HG02840 (cell line): ENCODE data around the gene DUSP8.
A peak's percentile ranks its signal among the peaks of the same experiment; 100 is the strongest.
"Not testable (repeated sequence)": the region's sequence is repeated elsewhere in the genome, so short reads cannot be mapped to it uniquely, and the experiment has no call there.

Experiments
- ATAC-seq: cut with Tn5 transposase; IDR thresholded peaks from one replicate; pipeline ENCODE4 v1.9.1; 2021; ENCODE audit warnings: mild to moderate bottlenecking, moderate library complexity, moderate number of reproducible peaks; ENCODE audit not compliant: unreplicated experiment, low FRiP score

DUSP8 gene

GRCh38 chr11:1572197-1573076 lies at the start of gene DUSP8:
TSS of gene DUSP8 (minus strand) at chr11:1572271. CDS start at chr11:1565826, 6,445 bp downstream.
- ATAC-seq: no peak

- no peak for ATAC-seq
Observed at GRCh38 chr11:1619449-1619848, 47.4 kb upstream of the DUSP8 start.

- ATAC-seq: no peak
Observed at GRCh38 chr11:1618231-1618630, 46.2 kb upstream of the DUSP8 start.

DNA sequence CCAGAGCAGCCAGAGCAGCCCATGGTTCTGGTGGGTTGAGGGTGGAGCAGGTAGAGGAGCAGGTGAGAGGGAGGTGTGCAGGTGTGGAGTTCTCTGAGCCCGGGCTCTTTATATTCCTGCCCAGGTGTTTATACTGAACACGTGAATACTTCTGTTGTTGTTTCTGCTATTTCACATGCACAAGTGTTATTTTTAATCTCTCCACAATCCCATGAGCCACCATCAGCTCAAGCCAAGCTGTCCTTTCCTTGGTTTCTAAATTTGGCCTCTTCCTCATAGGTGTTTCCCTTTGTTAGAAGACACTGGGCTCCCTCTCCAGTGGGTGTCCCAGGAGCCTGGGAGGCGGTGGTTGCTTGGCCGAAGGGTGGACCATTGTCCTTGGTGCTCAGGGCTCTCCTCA lies 36.3 kb upstream of the DUSP8 start, which contains the start of gene KRTAP5-3:
KRTAP5-3 (minus strand) TSS at position 101 of the 400 bp plus-strand sequence; CDS start at position 23, 78 bp downstream.
- ATAC-seq: no peak

- ATAC-seq: not testable (repeated sequence)
Observed at GRCh38 chr11:1607901-1608300, 35.8 kb upstream of the DUSP8 start.

DNA sequence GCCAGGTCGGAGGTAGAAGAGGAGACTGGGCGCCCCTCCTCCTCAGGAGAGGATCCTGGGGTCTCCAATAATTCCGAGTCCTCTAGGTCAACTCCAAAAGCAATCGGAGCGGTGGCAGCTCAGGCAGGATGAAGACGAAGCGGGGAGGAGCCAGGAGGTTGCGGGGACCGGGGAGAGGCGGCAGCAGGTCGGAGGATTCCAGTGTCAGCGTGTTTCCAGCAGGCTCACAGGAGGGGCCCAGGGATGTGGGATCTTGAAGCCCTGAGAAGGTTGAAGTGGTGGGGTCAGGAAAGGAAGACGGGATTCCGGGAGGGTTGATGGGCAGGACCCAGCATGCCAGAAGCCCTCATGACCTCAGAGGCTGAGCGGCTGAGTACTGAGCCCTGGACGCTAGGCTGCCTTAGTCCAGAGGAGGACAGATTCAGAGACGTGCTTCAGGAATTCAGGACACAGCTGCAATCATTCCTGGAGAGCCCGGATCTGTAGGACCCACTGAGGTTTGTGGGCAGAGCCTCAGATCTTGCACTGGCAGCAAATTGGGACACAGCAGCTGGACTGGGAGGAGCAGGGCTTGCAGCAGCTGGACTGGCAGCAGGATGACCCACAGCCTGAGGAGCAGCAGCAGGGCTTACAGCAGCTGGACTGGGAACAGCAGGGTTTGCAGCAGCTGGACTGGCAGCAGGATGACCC lies 35.2 kb upstream of the DUSP8 start:
- not testable (repeated sequence) for ATAC-seq

GRCh38 chr11:1605923-1606322 lies 33.9 kb upstream of the DUSP8 start:
- peak; percentile 62 for ATAC-seq

GRCh38 chr11:1604711-1605110 lies 32.6 kb upstream of the DUSP8 start:
- no peak for ATAC-seq

GRCh38 chr11:1604181-1604580 lies 32.1 kb upstream of the DUSP8 start:
- ATAC-seq: no peak

- ATAC-seq: no peak
Observed at GRCh38 chr11:1603629-1604028, 31.6 kb upstream of the DUSP8 start.

GRCh38 chr11:1601663-1602062 lies 29.6 kb upstream of the DUSP8 start:
- not testable (repeated sequence) for ATAC-seq

DNA sequence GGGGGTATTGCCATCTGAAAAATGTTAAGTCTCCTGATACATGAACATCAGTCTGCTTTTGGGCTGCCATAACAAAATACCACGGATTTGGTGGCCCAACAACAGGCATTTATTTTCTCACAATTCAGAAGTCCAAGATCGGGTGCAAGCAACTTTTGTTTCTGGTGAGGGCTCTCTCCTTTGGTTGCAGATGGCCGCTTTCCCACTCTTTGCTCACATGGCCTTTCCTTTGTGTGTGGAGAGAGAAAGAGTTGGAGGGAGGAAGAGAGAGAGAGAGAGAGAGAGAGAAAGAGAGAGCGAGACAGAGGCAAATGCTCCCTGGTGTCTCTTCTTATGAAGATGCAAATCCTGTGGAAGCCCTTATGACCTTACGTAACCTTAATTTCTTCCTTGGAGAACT lies 28.6 kb upstream of the DUSP8 start:
- no peak for ATAC-seq

DNA sequence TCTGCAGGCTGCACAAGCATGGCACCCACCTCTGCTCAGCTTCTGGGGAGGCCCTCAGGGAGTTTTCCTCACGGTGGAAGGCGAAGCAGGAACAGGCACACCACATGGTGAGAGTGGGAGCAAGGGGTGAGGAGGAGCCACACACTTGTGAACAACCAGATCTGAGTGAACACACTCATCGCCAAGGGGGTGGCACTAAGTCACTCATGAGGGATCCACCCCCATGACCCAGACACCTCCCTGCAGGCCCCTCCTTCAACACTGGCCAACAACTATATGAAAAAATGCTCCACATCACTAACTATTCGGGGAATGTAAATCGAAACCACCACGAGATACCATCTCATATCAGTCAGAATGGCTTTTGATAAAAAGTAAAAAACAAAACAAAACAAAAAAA lies 26.7 kb upstream of the DUSP8 start:
- ATAC-seq: no peak

DNA sequence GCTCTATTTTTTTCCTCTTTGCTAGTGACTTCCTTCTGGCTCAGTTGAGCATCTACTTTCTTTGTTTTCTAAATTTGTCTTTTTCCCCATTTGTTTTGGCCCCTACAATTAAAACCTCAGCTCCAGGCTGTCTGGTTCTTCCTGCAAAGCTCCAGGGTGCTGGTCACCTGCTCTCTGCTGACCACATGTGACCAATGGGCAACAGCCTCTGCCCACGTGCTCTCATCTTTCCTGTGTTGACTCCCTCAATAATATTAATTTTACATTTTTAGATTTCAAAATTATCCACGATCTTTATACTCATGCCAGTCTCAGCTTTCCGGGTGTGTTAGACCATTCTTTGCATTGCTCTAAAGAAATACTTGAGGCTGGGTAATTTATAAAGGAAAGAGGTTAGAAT lies 26.3 kb upstream of the DUSP8 start:
- ATAC-seq: not testable (repeated sequence)

GRCh38 chr11:1597994-1598380 lies 25.9 kb upstream of the DUSP8 start, which contains the start of gene KRTAP5-2:
TSS of gene KRTAP5-2 (minus strand) at chr11:1598294. CDS start at chr11:1598250, 44 bp downstream.
- no peak for ATAC-seq

GRCh38 chr11:1597331-1597993 lies 25.4 kb upstream of the DUSP8 start:
- no peak for ATAC-seq

DNA sequence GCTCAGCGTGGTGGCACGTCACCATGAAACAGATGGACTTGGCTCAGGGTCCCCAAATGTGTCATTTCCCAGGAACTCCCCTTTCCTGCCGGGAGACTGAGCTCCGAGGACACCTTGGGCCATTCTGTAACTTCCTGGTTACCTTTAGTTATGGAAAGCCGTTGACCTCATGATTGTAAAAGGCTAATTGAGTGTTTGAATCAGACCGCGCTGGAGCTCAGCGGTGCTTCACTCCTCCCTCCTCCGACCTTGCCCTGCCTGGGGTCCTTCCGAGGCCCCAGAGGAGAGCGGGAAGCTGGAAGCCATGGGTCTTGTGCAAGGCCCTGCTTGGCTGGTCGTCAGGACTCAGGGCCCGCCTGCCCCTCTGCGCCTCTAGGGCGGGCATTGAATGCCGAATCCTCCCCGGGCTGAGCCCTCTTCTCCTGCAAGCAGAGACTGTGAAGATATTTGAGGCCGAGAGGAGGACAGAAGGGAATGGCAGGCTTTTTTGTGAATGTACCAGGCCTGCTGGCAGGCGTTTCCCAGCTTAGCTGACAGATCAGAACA lies 24.6 kb upstream of the DUSP8 start:
- ATAC-seq: not testable (repeated sequence)

DNA sequence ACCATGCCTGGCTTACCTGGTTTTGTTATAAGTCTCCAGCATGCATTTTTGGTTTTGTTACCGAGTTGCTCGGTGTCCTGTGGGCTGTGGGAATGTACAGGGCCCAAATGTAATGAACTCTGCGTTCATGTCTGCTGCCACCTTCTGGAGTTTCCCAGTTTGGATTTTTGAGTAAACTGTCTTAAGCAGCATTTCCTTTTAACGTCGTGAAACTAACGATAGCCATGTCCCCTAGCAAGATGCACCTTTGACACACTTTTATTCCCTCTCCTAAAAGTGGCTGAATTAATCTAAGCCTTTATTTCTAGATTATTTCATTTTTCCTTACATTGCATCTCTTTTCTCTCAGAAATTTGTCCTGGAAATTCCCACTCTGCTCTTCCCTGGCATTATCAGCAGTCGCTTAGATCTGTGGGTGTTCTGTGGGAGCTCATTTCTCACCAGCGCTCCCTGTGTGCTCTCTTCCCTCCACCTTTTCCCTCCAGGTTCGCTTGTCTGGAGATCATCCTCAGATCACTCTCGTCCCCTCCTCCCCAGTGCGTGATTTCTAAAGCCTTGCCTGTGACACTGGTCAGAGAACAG lies 24.0 kb upstream of the DUSP8 start:
- ATAC-seq: not testable (repeated sequence)

GRCh38 chr11:1592628-1593027 lies 20.6 kb upstream of the DUSP8 start:
- ATAC-seq: no peak

DNA sequence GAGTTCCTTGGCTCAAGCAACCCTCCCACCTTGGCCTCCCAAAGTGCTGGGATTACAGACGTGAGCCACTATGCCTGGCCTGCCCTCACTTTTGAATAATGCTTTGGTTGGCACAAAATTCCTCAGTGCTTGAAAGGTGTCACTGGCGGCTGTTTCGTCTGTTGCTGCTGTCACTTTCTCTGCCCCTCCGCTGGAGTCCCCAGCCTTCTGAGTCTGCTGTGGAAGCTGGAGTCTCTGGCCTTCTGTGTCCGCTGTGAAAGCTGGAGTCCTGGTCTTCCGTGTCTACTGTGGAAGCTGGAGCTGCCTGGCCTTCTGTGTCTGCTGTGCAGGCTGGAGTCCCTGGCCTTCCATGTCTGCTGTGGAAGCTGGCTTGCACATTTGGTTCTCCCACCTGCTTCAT lies 17.9 kb upstream of the DUSP8 start:
- no peak for ATAC-seq
